ENCODE data around the gene VAPB. TPM values are rescaled to one million over a fixed set of nuclear protein-coding genes. Genes with fewer than 3 reads are reported as not detected.
"Not testable (repeated sequence)": the region's sequence is repeated elsewhere in the genome, so short reads cannot be mapped to it uniquely, and the experiment has no call there.

VAPB gene
- total RNA-seq, 1 donor from 2014 or later = 53.8 TPM

GRCh38 chr20:58421497-58421850, 32.4 kb downstream of the VAPB start:
- Mint-ChIP-seq H3K4me1 (ENCODE audit: low read depth) (peaks cover 43% of the 10 kb centered on the region), H3K9me3 (ENCODE audit: low read depth) (no peaks in the 10 kb centered on the region), H3K4me3 (ENCODE audit: low read depth) (no peak overlapping the region), H3K27me3 (no peaks in the 10 kb centered on the region), H3K27ac (peak overlapping the region; percentile 70), H3K36me3 (ENCODE audit: insufficient read depth) (peaks cover 22% of the 10 kb centered on the region)
- TF ChIP-seq CTCF (IDR thresholded peaks at IDR 0.05; ENCODE audit: unreplicated experiment) = no peak
- DNase-seq (ENCODE audit: low spot score, unreplicated experiment) = no peak

- Mint-ChIP-seq H3K4me3 (ENCODE audit: low read depth) (peak overlapping the region; percentile 9), H3K27me3 (no peaks in the 10 kb centered on the region), H3K9me3 (ENCODE audit: low read depth) (no peaks in the 10 kb centered on the region), H3K4me1 (ENCODE audit: low read depth) (peaks cover 37% of the 10 kb centered on the region), H3K36me3 (ENCODE audit: insufficient read depth) (peaks cover 19% of the 10 kb centered on the region), H3K27ac (peak overlapping the region; percentile 30)
- no peak for DNase-seq (ENCODE audit: low spot score, unreplicated experiment)
- no peak for TF ChIP-seq CTCF (IDR thresholded peaks at IDR 0.05; ENCODE audit: unreplicated experiment)
Measured at GRCh38 chr20:58424218-58424969, 35.4 kb downstream of the VAPB start.

GRCh38 chr20:58427571-58427970, 38.5 kb downstream of the VAPB start:
- peaks cover 27% of the 10 kb centered on the region for H3K4me1 Mint-ChIP-seq (ENCODE audit: low read depth)
- H3K27ac Mint-ChIP-seq; H3K4me3 Mint-ChIP-seq (ENCODE audit: low read depth); H3K36me3 Mint-ChIP-seq (ENCODE audit: insufficient read depth); DNase-seq (ENCODE audit: low spot score, unreplicated experiment); H3K27me3 Mint-ChIP-seq; H3K9me3 Mint-ChIP-seq (ENCODE audit: low read depth): not testable (repeated sequence)

GRCh38 chr20:58428364-58428763, 39.3 kb downstream of the VAPB start:
- Mint-ChIP-seq H3K9me3 (ENCODE audit: low read depth) (no peaks in the 10 kb centered on the region), H3K36me3 (ENCODE audit: insufficient read depth) (peaks cover 8% of the 10 kb centered on the region), H3K27ac (no peak overlapping the region), H3K4me3 (ENCODE audit: low read depth) (no peak overlapping the region), H3K4me1 (ENCODE audit: low read depth) (peaks cover 22% of the 10 kb centered on the region), H3K27me3 (no peaks in the 10 kb centered on the region)
- DNase-seq (ENCODE audit: low spot score, unreplicated experiment) = no peak
- TF ChIP-seq CTCF (IDR thresholded peaks at IDR 0.05; ENCODE audit: unreplicated experiment) = no peak

GRCh38 chr20:58429303-58429702, 40.3 kb downstream of the VAPB start:
- no peak overlapping the region for H3K4me3 Mint-ChIP-seq (ENCODE audit: low read depth)
- peaks cover 8% of the 10 kb centered on the region for H3K36me3 Mint-ChIP-seq (ENCODE audit: insufficient read depth)
- no peaks in the 10 kb centered on the region for H3K9me3 Mint-ChIP-seq (ENCODE audit: low read depth)
- no peak for TF ChIP-seq CTCF (IDR thresholded peaks at IDR 0.05; ENCODE audit: unreplicated experiment)
- H3K27me3 Mint-ChIP-seq = no peaks in the 10 kb centered on the region
- peaks cover 14% of the 10 kb centered on the region for H3K4me1 Mint-ChIP-seq (ENCODE audit: low read depth)
- H3K27ac Mint-ChIP-seq = no peak overlapping the region
- DNase-seq (ENCODE audit: low spot score, unreplicated experiment) = no peak

- Mint-ChIP-seq H3K36me3 (ENCODE audit: insufficient read depth) (peaks cover 7% of the 10 kb centered on the region), H3K27me3 (no peaks in the 10 kb centered on the region), H3K27ac (no peak overlapping the region), H3K9me3 (ENCODE audit: low read depth) (no peaks in the 10 kb centered on the region), H3K4me3 (ENCODE audit: low read depth) (no peak overlapping the region), H3K4me1 (ENCODE audit: low read depth) (peaks cover 5% of the 10 kb centered on the region)
- DNase-seq (ENCODE audit: low spot score, unreplicated experiment) = no peak
- TF ChIP-seq CTCF (IDR thresholded peaks at IDR 0.05; ENCODE audit: unreplicated experiment) = no peak
Measured at GRCh38 chr20:58431134-58431533, 42.1 kb downstream of the VAPB start.

All from progenitor cell of endocrine pancreas (in vitro differentiated cells).